Measurements from ENCODE around the gene OOSP4A.

OOSP4A gene

GRCh38 chr11:59963733-59964132 lies at the start of gene OOSP4A:
Gene OOSP4A (plus strand): TSS chr11:59964033. CDS start chr11:59964033, 0 bp downstream.
- no peak for DNase-seq

- no peak for DNase-seq
These were observed 45.4 kb upstream of the OOSP4A start for GRCh38 chr11:59918480-59918879.

- DNase-seq: no peak
These were observed 44.7 kb upstream of the OOSP4A start for GRCh38 chr11:59918987-59919589.

- DNase-seq: no peak
These were observed 40.0 kb upstream of the OOSP4A start for GRCh38 chr11:59923813-59924212.

- no peak for DNase-seq
These were observed 32.1 kb upstream of the OOSP4A start for GRCh38 chr11:59931688-59932087.

- no peak for DNase-seq
These were observed 25.7 kb upstream of the OOSP4A start, which contains the start of gene OOSP1 for GRCh38 chr11:59938132-59938531. Gene OOSP1 (plus strand): TSS chr11:59938432. CDS start chr11:59938455, 23 bp downstream.

GRCh38 chr11:59938718-59939117 lies 25.1 kb upstream of the OOSP4A start:
- DNase-seq: no peak

GRCh38 chr11:59939482-59939881 lies 24.4 kb upstream of the OOSP4A start:
- no peak for DNase-seq

- no peak for DNase-seq
These were observed 22.7 kb upstream of the OOSP4A start for GRCh38 chr11:59941091-59941490.

- DNase-seq: no peak
These were observed 19.7 kb upstream of the OOSP4A start for GRCh38 chr11:59943997-59944714.

GRCh38 chr11:59944720-59945119 lies 19.1 kb upstream of the OOSP4A start:
- DNase-seq: no peak

GRCh38 chr11:59953463-59954218 lies 10.2 kb upstream of the OOSP4A start:
- no peak for DNase-seq

- DNase-seq: no peak
These were observed 9.5 kb upstream of the OOSP4A start for GRCh38 chr11:59954219-59954847.

- DNase-seq: no peak
These were observed 6.7 kb upstream of the OOSP4A start for GRCh38 chr11:59957094-59957493.

GRCh38 chr11:59960502-59961381 lies 3.1 kb upstream of the OOSP4A start:
- DNase-seq: no peak

GRCh38 chr11:59962107-59962482 lies 1.7 kb upstream of the OOSP4A start:
- no peak for DNase-seq

- DNase-seq: no peak
These were observed 1.6 kb downstream of the OOSP4A start for GRCh38 chr11:59965424-59965823.

GRCh38 chr11:59966201-59966600 lies 2.4 kb downstream of the OOSP4A start:
- no peak for DNase-seq

- no peak for DNase-seq
These were observed 4.0 kb downstream of the OOSP4A start for GRCh38 chr11:59967677-59968394.

GRCh38 chr11:59968395-59968783 lies 4.6 kb downstream of the OOSP4A start:
- DNase-seq: no peak

- no peak for DNase-seq
These were observed 9.3 kb downstream of the OOSP4A start for GRCh38 chr11:59973097-59973496.

Measured in NCI-H510A (cell line).